GM19372 (cell line): ENCODE results near the gene POLR2A.

Experiments used
- ATAC-seq: cut with Tn5 transposase; IDR thresholded peaks from one replicate; pipeline ENCODE4 v1.9.1; 2021; ENCODE audit warnings: mild to moderate bottlenecking, low read depth, moderate library complexity; ENCODE audit not compliant: unreplicated experiment

The POLR2A gene

GRCh38 chr17:7501729-7502128, 17.6 kb downstream of the POLR2A start:
- ATAC-seq = no peak

GRCh38 chr17:7502171-7502847, 18.1 kb downstream of the POLR2A start:
- ATAC-seq = no peak

- ATAC-seq = no peak
Measured at GRCh38 chr17:7502987-7503386, 18.8 kb downstream of the POLR2A start.

DNA sequence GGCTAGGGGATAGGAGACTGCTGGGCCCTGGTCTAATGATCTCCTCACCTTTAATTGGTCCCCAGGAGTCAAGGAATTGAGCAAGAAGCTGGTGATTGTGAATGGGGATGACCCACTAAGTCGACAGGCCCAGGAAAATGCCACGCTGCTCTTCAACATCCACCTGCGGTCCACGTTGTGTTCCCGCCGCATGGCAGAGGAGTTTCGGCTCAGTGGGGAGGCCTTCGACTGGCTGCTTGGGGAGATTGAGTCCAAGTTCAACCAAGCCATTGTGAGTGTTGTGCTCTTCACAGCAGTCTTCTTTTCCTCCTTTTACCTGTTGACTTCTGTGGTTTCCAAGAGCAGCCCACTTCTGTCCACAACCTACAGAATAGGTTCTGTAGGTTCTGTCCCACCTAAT, 19.4 kb downstream of the POLR2A start:
- ATAC-seq = no peak

GRCh38 chr17:7508145-7508544, 24.0 kb downstream of the POLR2A start:
- no peak for ATAC-seq

DNA sequence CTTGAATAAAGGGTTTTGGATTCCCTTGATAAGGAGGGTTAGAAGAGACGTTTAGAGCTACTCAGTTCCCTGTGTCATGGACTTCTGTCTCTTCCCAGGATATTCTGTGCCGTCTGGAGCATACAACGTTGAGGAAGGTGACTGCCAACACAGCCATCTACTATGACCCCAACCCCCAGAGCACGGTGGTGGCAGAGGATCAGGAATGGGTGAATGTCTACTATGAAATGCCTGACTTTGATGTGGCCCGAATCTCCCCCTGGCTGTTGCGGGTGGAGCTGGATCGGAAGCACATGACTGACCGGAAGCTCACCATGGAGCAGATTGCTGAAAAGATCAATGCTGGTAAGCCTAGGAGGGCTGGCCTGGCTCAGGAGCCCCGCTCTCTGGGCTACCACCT, 24.7 kb downstream of the POLR2A start:
- ATAC-seq = no peak

DNA sequence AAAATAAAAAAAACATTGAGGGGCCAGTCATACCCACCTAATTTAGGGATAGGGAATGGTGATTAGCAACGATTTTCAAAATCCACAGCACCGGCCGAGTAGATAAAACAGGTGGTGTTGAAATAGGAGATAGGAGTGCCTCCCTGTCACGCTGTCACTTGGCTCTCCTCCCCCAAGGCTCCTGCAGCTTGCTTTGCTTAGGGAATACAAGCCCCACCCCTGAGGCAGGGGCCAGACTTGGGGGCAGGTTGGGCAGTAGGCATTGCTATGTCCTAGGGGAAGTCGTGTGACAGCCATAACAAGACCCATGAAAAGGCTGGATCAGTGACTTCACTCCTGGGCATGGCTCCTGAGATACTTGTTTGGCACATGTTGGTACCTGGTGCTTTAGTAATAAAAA, 25.8 kb downstream of the POLR2A start:
- no peak for ATAC-seq

GRCh38 chr17:7511108-7511507, 26.9 kb downstream of the POLR2A start:
- ATAC-seq = no peak

DNA sequence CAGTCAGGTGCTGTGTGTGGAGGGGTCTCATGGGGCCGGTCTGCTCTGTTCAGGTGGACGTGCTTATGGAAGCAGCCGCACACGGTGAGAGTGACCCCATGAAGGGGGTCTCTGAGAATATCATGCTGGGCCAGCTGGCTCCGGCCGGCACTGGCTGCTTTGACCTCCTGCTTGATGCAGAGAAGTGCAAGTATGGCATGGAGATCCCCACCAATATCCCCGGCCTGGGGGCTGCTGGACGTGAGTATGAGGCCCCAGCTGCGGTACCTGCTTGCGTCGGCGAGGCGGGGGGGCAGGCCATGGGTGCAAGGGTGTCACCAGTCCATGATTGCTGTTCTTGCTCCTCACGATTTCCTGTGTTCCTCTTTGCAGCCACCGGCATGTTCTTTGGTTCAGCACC, 27.9 kb downstream of the POLR2A start:
- ATAC-seq = no peak

- no peak for ATAC-seq
Measured at GRCh38 chr17:7512824-7513540, 28.8 kb downstream of the POLR2A start.

GRCh38 chr17:7513850-7514419, 29.8 kb downstream of the POLR2A start:
- no peak for ATAC-seq

- ATAC-seq = no peak
Measured at GRCh38 chr17:7515911-7516610, 31.9 kb downstream of the POLR2A start.

- ATAC-seq = no peak
Measured at GRCh38 chr17:7523033-7523432, 38.9 kb downstream of the POLR2A start.

DNA sequence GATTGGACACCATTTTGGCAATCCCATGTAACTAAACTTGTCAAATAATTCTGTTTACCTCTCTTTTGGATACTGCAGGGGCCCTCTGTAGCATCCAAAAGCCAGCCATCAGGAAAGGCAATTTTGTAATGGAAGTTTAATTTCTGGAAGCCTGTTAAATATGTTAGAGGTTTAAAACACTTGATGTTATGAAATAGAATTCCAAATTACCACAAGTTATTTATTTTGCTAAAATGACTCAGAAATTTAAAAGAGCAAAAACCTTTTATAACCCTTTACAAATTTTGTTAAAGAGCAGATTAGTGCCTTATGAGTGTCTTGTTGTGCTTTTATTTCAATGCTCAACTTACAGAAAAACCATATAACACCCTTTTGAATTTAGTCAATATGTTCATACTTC, 44.7 kb downstream of the POLR2A start:
- ATAC-seq = no peak

DNA sequence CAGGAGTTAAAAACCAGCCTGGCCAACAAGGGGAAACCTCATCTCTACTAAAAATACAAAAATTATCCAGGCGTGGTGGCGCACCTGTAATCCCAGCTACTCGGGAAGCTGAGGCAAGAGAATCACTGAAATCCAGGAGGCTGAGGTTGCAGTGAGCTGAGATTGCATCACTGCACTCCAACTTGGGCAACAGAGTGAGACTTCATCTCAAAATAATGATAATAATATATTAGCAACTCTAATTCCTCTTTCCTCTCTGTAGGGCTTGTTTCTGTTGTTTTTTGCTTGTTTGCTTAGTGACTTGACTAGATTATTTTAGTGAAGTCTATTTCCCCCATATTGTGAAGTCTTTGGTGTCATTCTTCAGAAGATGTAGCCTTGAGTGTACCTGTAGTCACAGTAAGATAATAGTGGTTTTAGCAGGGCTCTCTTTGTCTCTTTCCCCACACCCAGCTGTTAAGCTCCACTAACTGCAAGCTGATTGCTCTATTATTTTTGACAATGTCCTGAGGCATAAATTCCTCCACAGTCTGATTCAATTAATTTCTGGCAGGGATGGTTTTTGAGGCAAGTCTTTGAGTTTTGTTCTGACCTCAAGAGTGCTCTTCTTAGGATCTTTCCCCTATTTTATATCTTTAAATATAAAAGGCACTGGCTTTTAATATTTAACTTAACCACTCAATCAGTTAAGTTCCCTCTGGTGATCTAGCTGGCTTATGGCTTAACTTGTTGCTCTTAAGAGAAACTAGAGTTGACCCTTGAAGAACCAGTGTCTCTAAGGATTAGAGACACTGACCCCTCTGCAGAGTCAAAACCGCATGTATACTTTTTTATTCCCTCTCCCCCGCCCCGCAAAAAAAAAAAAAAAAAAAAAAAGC, 46.1 kb downstream of the POLR2A start:
- no peak for ATAC-seq

GRCh38 chr17:7538050-7538449, 53.9 kb downstream of the POLR2A start:
- ATAC-seq = no peak

GRCh38 chr17:7538891-7539545, 54.9 kb downstream of the POLR2A start:
- no peak for ATAC-seq

- no peak for ATAC-seq
Measured at GRCh38 chr17:7541074-7541621, 57.0 kb downstream of the POLR2A start.

GRCh38 chr17:7544911-7545310, 60.7 kb downstream of the POLR2A start:
- no peak for ATAC-seq
